K562 (cell line): ENCODE results near the gene CLCNKA. TPM values are rescaled to one million over a fixed set of nuclear protein-coding genes. Genes with fewer than 3 reads are reported as not detected.

Experiments used
- ATAC-seq: fragments of 200-7000 bp; cut with Tn5 transposase; 3 replicates; pipeline ENCODE4 v1.9.1; 2020; ENCODE audit warnings: moderate library complexity
- BruUV-seq: library from RNA; stranded (reverse); fragments of 400-500 nt; replicated peaks from 2 replicates; lab custom pipeline; 2021; lab: Mats Ljungman, UMichigan
- CTCF ChIA-PET: fragments of 300-600 bp; formaldehyde crosslinking; extraction: SDS; loops from one replicate; lab custom pipeline; 2021; ENCODE audit warnings: low intra/inter-chr PET ratio; lab: Yijun Ruan, JAX
- POLR2A ChIA-PET: fragments of 300-600, 350-650 bp; sonication (Branson Sonifier 250); formaldehyde crosslinking; extraction: SDS; loops from one replicate; lab custom pipeline; 2021; ENCODE audit warnings: antibody characterized with exemption, inconsistent platforms; lab: Yijun Ruan, JAX
- DNase-seq, 4 experiments: peaks; one replicate each; pipeline versions ENCODE4 v3.0.0 to v3.0.0-alpha.2; 2011 to 2018; ENCODE audit warnings: low spot score in 3 of 4, mixed read lengths in 3 of 4; ENCODE audit errors: extremely low read depth in 1 of 4
- FAIRE-seq: peaks from 2 replicates; lab custom pipeline; 2011; peaks lifted over from hg19 to GRCh38; lab: Jason Lieb, UNC
- H2AFZ ChIP-seq: 2 replicates; pipeline ENCODE4 v1.6.0; 2011; ENCODE audit warnings: low read depth, low read length, control low read depth, inconsistent platforms
- H3K27ac ChIP-seq: fragments of 200-600 bp; 3 replicates; pipeline ENCODE4 v1.8.0; 2011; ENCODE audit warnings: low read depth, mild to moderate bottlenecking, control low read depth, inconsistent platforms, low read length, moderate library complexity, mixed read lengths; ENCODE audit errors: extremely low read depth
- H3K27me3 ChIP-seq, 2 experiments: fragments of 300-600 bp in 1 of 2; 2 replicates in 1 of 2; 3 replicates in 1 of 2; pipeline versions ENCODE4 v1.6.0 to v1.8.0; 2011; ENCODE audit warnings: inconsistent platforms in 2 of 2, low read length in 2 of 2, mild to moderate bottlenecking in 1 of 2, mixed read lengths in 1 of 2, moderate library complexity in 1 of 2; ENCODE audit not compliant: control insufficient read depth in 2 of 2, insufficient read depth in 2 of 2
- H3K36me3 ChIP-seq: fragments of 300-600 bp; 3 replicates; pipeline ENCODE4 v1.8.0; 2011; ENCODE audit warnings: mild to moderate bottlenecking, low read length, inconsistent platforms; ENCODE audit not compliant: control insufficient read depth, insufficient read depth
- H3K4me1 ChIP-seq, 2 experiments: fragments of 200-600 bp in 1 of 2; replicated peaks in 1 of 2; 2 replicates in 1 of 2; 3 replicates in 1 of 2; pipeline versions ENCODE4 v1.5.1 to v1.8.0; 2011; ENCODE audit warnings: inconsistent platforms in 2 of 2, low read length in 2 of 2, mild to moderate bottlenecking in 1 of 2, mixed read lengths in 1 of 2, moderate library complexity in 1 of 2; ENCODE audit not compliant: control insufficient read depth in 2 of 2, insufficient read depth in 2 of 2
- H3K4me2 ChIP-seq: 2 replicates; pipeline ENCODE4 v1.6.1; 2011; ENCODE audit warnings: low read length, control low read depth, inconsistent platforms, mixed read lengths; ENCODE audit not compliant: insufficient read depth
- H3K4me3 ChIP-seq: fragments of 200-600 bp; sonication (generic), shearing (Covaris generic); 2 replicates; pipeline ENCODE4 v1.5.1; 2016; ENCODE audit warnings: control low read depth, inconsistent platforms
- H3K79me2 ChIP-seq: fragments of 200-600 bp; 3 replicates; pipeline ENCODE4 v1.8.0; 2011; ENCODE audit warnings: low read length, inconsistent platforms; ENCODE audit not compliant: control insufficient read depth, insufficient read depth
- H3K9ac ChIP-seq, 2 experiments: 2 replicates each; pipeline versions ENCODE4 v1.6.0 to v1.6.1; 2011; ENCODE audit warnings: low read depth in 2 of 2, low read length in 2 of 2, control low read depth in 1 of 2, inconsistent platforms in 1 of 2, mild to moderate bottlenecking in 1 of 2, mixed read lengths in 1 of 2; ENCODE audit not compliant: insufficient read depth in 1 of 2
- H3K9me1 ChIP-seq: one replicate; pipeline ENCODE4 v1.6.0; 2011; ENCODE audit warnings: inconsistent platforms, mild to moderate bottlenecking, low read length, moderate library complexity; ENCODE audit not compliant: control insufficient read depth, insufficient read depth
- H3K9me3 ChIP-seq: replicated peaks from 2 replicates; pipeline ENCODE4 v1.5.1; 2011; ENCODE audit warnings: low read depth, low read length, inconsistent platforms; ENCODE audit not compliant: control insufficient read depth, insufficient read depth
- H4K20me1 ChIP-seq: replicated peaks from 2 replicates; pipeline ENCODE4 v1.6.1; 2011; ENCODE audit warnings: low read length, inconsistent platforms, mixed read lengths; ENCODE audit not compliant: control insufficient read depth, insufficient read depth
- ASH1L ChIP-seq: fragments of 450-650 bp; IDR thresholded peaks from 2 replicates; pipeline ENCODE4 v1.6.1; 2018; ENCODE audit warnings: borderline replicate concordance, mild to moderate bottlenecking, low read depth; ENCODE audit not compliant: partially characterized antibody
- EGR1 ChIP-seq: fragments of 450-650 bp; conservative IDR thresholded peaks from 2 replicates; pipeline ENCODE4 v1.6.1; 2017; ENCODE audit warnings: mild to moderate bottlenecking
- GATAD2A ChIP-seq: fragments of 450-650 bp; IDR thresholded peaks from 2 replicates; pipeline ENCODE4 v1.6.1; 2017
- L3MBTL2 ChIP-seq: fragments of 450-650 bp; IDR thresholded peaks from 2 replicates; pipeline ENCODE4 v1.6.1; 2016; ENCODE audit warnings: mild to moderate bottlenecking, moderate library complexity
- MXI1 ChIP-seq: IDR thresholded peaks from 2 replicates; pipeline ENCODE4 v1.6.1; 2011; ENCODE audit warnings: low read depth, mild to moderate bottlenecking, improper control_type of control experiment, low read length
- NONO ChIP-seq, 2 experiments: fragments of 200-400 bp in 1 of 2; fragments of 450-650 bp in 1 of 2; formaldehyde crosslinking in 1 of 2; IDR thresholded peaks; 2 replicates each; pipeline ENCODE4 v1.6.1; 2017; ENCODE audit warnings: low read depth in 2 of 2, mild to moderate bottlenecking in 2 of 2, moderate library complexity in 2 of 2, low read length in 1 of 2
- PHTF2 ChIP-seq: fragments of 250-450 bp; sonication (Bioruptor Pico); IDR thresholded peaks from 2 replicates; pipeline ENCODE4 v1.5.0; 2021; ENCODE audit warnings: mild to moderate bottlenecking
- RCOR1 ChIP-seq, 2 experiments: IDR thresholded peaks; 2 replicates each; pipeline ENCODE4 v1.6.1; 2012; ENCODE audit warnings: low read depth in 2 of 2, low read length in 2 of 2, borderline replicate concordance in 1 of 2, improper control_type of control experiment in 1 of 2
- TFAM ChIP-seq: fragments of 250-450 bp; sonication (Bioruptor Pico); conservative IDR thresholded peaks from 2 replicates; pipeline ENCODE4 v1.5.0; 2021; ENCODE audit warnings: mild to moderate bottlenecking, moderate library complexity
- ZBTB1 ChIP-seq: sonication (generic); formaldehyde crosslinking; IDR thresholded peaks from 2 replicates; pipeline ENCODE4 v1.8.1; 2023; ENCODE audit warnings: missing genetic modification reagents, low read depth, mild to moderate bottlenecking, borderline replicate concordance
- ZNF174 ChIP-seq: fragments of 250-450 bp; sonication (Bioruptor Pico); IDR thresholded peaks from 2 replicates; pipeline ENCODE4 v1.4.0; 2020; ENCODE audit warnings: mild to moderate bottlenecking
- WGBS: fragments of 100-300 bp; shearing (Covaris generic); methylation state at CpG from one replicate; pipeline ENCODE4 v1.1.6; 2016; ENCODE audit warnings: low coverage, mixed read lengths; ENCODE audit not compliant: insufficient coverage; ENCODE audit errors: missing lambda C conversion rate; 5-methylcytosine and 5-hydroxymethylcytosine counted together
- in situ Hi-C: fragments of 300-500 bp; cut with MboI; formaldehyde crosslinking; loops from 4 replicates; pipeline ENCODE4 v1.15.0; 2018; ENCODE audit warnings: inconsistent platforms, mixed read lengths
- intact Hi-C: fragments of 100-400 bp; cut with micrococcal nuclease; formaldehyde crosslinking; loops from 2 replicates; pipeline ENCODE4 v1.14.2; 2022
- polyA plus RNA-seq, 8 experiments: library from polyadenylated mRNA; depleted of rRNA in 4 of 8; stranded (reverse) in 5 of 8; unstranded in 3 of 8; fragments of >200 nt; fragmentation: Nextera tagmentation in 2 of 8; fragmentation: Illumina TruSeq in 1 of 8; extraction: Ambion mirVana in 2 of 8; extraction: Trizol in 1 of 8; gene quantifications; 2 replicates each; pipeline versions ENCODE4 v1.2.1 to v1.2.3, GENCODE V29; 2011 to 2014; ENCODE audit warnings: inconsistent platforms in 1 of 8, missing spikeins in 1 of 8
- total RNA-seq, 7 experiments: library from RNA; depleted of rRNA in 6 of 7; stranded (reverse); fragments of >200 nt in 6 of 7; fragmentation: Illumina TruSeq in 2 of 7; extraction: Trizol in 2 of 7; gene quantifications; 2 replicates each; pipeline versions ENCODE4 v1.2.1 to v1.2.3, GENCODE V29; 2011 to 2021; ENCODE audit warnings: low replicate concordance in 1 of 7
- TF ChIP-seq, protein P1 (sequence below): fragments of 200-400 bp; formaldehyde crosslinking; IDR thresholded peaks from 2 replicates; pipeline ENCODE4 v1.6.1; 2017; ENCODE audit warnings: mild to moderate bottlenecking, low read depth, low read length, moderate library complexity
- TF ChIP-seq, protein P2 (sequence below): sonication (generic); formaldehyde crosslinking; IDR thresholded peaks from 2 replicates; pipeline ENCODE4 v1.8.1; 2023; ENCODE audit warnings: mild to moderate bottlenecking, missing genetic modification reagents

CLCNKA gene
- total and polyA plus RNA-seq, 9 of the 15 experiments (the other 6 are each of a cell fraction or from before 2014, with no cell fraction given), result 0.03 to 0.37 (median 0.10) TPM; not detected in 3

DNA sequence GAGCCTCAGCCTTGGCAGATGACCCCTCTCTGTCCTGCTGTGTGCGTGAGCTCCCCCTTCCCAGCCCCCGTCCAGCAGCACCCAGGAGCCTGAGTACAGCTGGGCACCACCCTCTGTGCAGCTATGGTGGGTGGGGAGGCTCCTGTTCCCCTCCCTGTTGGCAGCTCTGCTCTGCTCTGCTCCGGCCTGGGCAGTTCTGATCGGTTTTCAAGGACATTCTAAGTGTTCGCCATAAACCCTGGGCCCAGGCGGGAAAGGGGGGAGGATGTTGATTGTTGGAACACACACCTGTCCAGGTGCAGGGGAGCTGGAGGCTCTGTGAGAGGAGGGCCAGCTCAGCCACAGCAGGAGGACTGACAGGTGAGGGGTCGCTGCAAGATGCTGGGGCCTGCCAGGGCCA, 21.7 kb downstream of the CLCNKA start, which contains the start of gene CLCNKB:
CLCNKB (plus strand) TSS at position 262 of the 400 bp plus-strand sequence. CDS start 711 bp downstream, outside the sequence.
- Histone ChIP-seq H2AFZ (no peak within 1 kb of the TSS), H4K20me1 (no peaks in the 10 kb centered on the region), H3K4me1 (peaks cover 0 to 55% of the 10 kb centered on the region in 2 experiments; a peak in 3 of 5 replicates), H3K4me3 (no peak within 1 kb of the TSS), H3K9me3 (no peaks in the 10 kb centered on the region), H3K36me3 (no peaks in the 10 kb centered on the region), H3K79me2 (no peaks in the 10 kb centered on the region), H3K27me3 (no peaks in the 10 kb centered on the region), H3K4me2 (no peak within 1 kb of the TSS), H3K9me1 (no peaks in the 10 kb centered on the region), H3K9ac (peak within 1 kb of the TSS in 1 of 2 experiments; percentile 58; a peak in 2 of 4 replicates), H3K27ac (no peak within 1 kb of the TSS)
- intact Hi-C loops, result no loop called here
- WGBS, result 66% methylated on average over 7 of the region's 7 CpGs
- ChIA-PET CTCF (no interaction called here), POLR2A (interaction anchor here (0.8 kb wide), 1 partner anchor 21 kb away, joined by 3 read pairs; no protein-coding TSS in a partner anchor)
- no TSS peak for BruUV-seq
- DNase-seq (no peak), FAIRE-seq (no peak), ATAC-seq (no peak)
- in situ Hi-C loops, result no loop called here
- TF ChIP-seq, protein P1, sequence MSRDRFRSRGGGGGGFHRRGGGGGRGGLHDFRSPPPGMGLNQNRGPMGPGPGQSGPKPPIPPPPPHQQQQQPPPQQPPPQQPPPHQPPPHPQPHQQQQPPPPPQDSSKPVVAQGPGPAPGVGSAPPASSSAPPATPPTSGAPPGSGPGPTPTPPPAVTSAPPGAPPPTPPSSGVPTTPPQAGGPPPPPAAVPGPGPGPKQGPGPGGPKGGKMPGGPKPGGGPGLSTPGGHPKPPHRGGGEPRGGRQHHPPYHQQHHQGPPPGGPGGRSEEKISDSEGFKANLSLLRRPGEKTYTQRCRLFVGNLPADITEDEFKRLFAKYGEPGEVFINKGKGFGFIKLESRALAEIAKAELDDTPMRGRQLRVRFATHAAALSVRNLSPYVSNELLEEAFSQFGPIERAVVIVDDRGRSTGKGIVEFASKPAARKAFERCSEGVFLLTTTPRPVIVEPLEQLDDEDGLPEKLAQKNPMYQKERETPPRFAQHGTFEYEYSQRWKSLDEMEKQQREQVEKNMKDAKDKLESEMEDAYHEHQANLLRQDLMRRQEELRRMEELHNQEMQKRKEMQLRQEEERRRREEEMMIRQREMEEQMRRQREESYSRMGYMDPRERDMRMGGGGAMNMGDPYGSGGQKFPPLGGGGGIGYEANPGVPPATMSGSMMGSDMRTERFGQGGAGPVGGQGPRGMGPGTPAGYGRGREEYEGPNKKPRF, result no peak
- TF ChIP-seq MXI1 (no peak), L3MBTL2 (no peak), ASH1L (no peak), EGR1 (no peak), ZBTB1 (CRISPR knock-in tag) (no peak), TFAM (CRISPR knock-in tag) (no peak), NONO (IDR thresholded peaks at IDR 0.05; ENCODE audit: low read depth in 2 of 2, low read length in 1 of 2) (no peak), GATAD2A (no peak), RCOR1 (IDR thresholded peaks at IDR 0.05; ENCODE audit: borderline replicate concordance in 1 of 2, low read depth in 2 of 2, low read length in 2 of 2) (no peak), PHTF2 (CRISPR knock-in tag) (no peak), ZNF174 (CRISPR knock-in tag) (no peak)
- TF ChIP-seq, protein P2, sequence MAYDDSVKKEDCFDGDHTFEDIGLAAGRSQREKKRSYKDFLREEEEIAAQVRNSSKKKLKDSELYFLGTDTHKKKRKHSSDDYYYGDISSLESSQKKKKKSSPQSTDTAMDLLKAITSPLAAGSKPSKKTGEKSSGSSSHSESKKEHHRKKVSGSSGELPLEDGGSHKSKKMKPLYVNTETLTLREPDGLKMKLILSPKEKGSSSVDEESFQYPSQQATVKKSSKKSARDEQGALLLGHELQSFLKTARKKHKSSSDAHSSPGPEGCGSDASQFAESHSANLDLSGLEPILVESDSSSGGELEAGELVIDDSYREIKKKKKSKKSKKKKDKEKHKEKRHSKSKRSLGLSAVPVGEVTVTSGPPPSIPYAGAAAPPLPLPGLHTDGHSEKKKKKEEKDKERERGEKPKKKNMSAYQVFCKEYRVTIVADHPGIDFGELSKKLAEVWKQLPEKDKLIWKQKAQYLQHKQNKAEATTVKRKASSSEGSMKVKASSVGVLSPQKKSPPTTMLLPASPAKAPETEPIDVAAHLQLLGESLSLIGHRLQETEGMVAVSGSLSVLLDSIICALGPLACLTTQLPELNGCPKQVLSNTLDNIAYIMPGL (CRISPR knock-in tag), result no peak
